Right lung (tissue), 10 donors: Measurements from ENCODE around the gene ATL1. TPM values are rescaled to one million over a fixed set of nuclear protein-coding genes. Genes with fewer than 3 reads are reported as not detected.

Source experiments
- DNase-seq, 2 donors: peaks; one replicate each; pipeline ENCODE4 v3.0.0-alpha.2; 2013
- long read RNA-seq, 8 donors: transcript quantifications; one replicate each; lab custom pipeline, GENCODE V29; 2026
- polyA plus RNA-seq, 5 donors: library from polyadenylated mRNA; unstranded; fragments of 120-200 nt; gene quantifications; one replicate each; pipeline versions ENCODE4 v1.2.1 to v1.2.3, GENCODE V29; 2013; ENCODE audit warnings: inconsistent platforms in 1 of 5, low replicate concordance in 1 of 5; ENCODE audit not compliant: insufficient read length in 5 of 5, insufficient read depth in 1 of 5

The ATL1 gene
- 10 to 100 TPM in 1 of 5 donors, 1 to 10 TPM in 4; 6.7 to 10.7 (median 8.3) TPM for polyA plus RNA-seq
- long read RNA-seq, donor 1: 0 reads
- long read RNA-seq, donor 2: 0 reads
- long read RNA-seq, donor 3, partial matches to known transcripts: 0 of 1 reads
- long read RNA-seq, donor 3, other reads (novel, unspliced or antisense): 0 of 1 reads
- long read RNA-seq, donor 4: 0 reads
- long read RNA-seq, donor 5: 0 reads
- long read RNA-seq, donor 6, partial matches to known transcripts: 18 of 19 reads
- long read RNA-seq, donor 6, other reads (novel, unspliced or antisense): 0 of 19 reads
- long read RNA-seq, donor 7: 0 reads
- long read RNA-seq, donor 8: 0 reads

- peak; percentile 77 to 83 for DNase-seq
Observed at GRCh38 chr14:50559990-50560930, at the start of gene ATL1. Gene ATL1, plus strand, starts transcription at chr14:50560145. Its CDS starts 121 bp downstream, at chr14:50560266.

GRCh38 chr14:50510157-50510556 lies 49.8 kb upstream of the ATL1 start:
- DNase-seq: no peak

GRCh38 chr14:50512463-50512862 lies 47.5 kb upstream of the ATL1 start:
- no peak for DNase-seq

GRCh38 chr14:50516091-50516490 lies 43.9 kb upstream of the ATL1 start:
- no peak for DNase-seq

GRCh38 chr14:50520947-50521815 lies 38.8 kb upstream of the ATL1 start:
- DNase-seq: no peak

- no peak for DNase-seq
Observed at GRCh38 chr14:50521912-50522341, 38.0 kb upstream of the ATL1 start.

GRCh38 chr14:50523271-50524041 lies 36.5 kb upstream of the ATL1 start:
- no peak for DNase-seq

GRCh38 chr14:50524060-50524459 lies 35.9 kb upstream of the ATL1 start:
- no peak for DNase-seq

- no peak for DNase-seq
Observed at GRCh38 chr14:50524731-50525515, 35.0 kb upstream of the ATL1 start.

- DNase-seq: no peak
Observed at GRCh38 chr14:50528000-50528399, 31.9 kb upstream of the ATL1 start.

GRCh38 chr14:50529288-50530179 lies 30.4 kb upstream of the ATL1 start:
- DNase-seq: no peak

GRCh38 chr14:50530358-50530757 lies 29.6 kb upstream of the ATL1 start:
- DNase-seq: no peak

- DNase-seq: peak in 1 of 2 donors; percentile 14
Observed at GRCh38 chr14:50530794-50531365, 29.1 kb upstream of the ATL1 start.

- peak; percentile 52 to 71 for DNase-seq
Observed at GRCh38 chr14:50531595-50532501, 28.1 kb upstream of the ATL1 start.

- DNase-seq: peak; percentile 90 to 91
Observed at GRCh38 chr14:50532502-50533240, 27.3 kb upstream of the ATL1 start, which contains the start of gene MAP4K5. Gene MAP4K5, minus strand, starts transcription at chr14:50532569. Its CDS starts 520 bp downstream, at chr14:50532049.

- DNase-seq: no peak
Observed at GRCh38 chr14:50533241-50533705, 26.7 kb upstream of the ATL1 start.
